ENCODE data around the gene NUBP2. TPM values are rescaled to one million over a fixed set of nuclear protein-coding genes. Genes with fewer than 3 reads are reported as not detected.

The NUBP2 gene
- total RNA-seq, 1 donor, result 56.1 TPM

DNA sequence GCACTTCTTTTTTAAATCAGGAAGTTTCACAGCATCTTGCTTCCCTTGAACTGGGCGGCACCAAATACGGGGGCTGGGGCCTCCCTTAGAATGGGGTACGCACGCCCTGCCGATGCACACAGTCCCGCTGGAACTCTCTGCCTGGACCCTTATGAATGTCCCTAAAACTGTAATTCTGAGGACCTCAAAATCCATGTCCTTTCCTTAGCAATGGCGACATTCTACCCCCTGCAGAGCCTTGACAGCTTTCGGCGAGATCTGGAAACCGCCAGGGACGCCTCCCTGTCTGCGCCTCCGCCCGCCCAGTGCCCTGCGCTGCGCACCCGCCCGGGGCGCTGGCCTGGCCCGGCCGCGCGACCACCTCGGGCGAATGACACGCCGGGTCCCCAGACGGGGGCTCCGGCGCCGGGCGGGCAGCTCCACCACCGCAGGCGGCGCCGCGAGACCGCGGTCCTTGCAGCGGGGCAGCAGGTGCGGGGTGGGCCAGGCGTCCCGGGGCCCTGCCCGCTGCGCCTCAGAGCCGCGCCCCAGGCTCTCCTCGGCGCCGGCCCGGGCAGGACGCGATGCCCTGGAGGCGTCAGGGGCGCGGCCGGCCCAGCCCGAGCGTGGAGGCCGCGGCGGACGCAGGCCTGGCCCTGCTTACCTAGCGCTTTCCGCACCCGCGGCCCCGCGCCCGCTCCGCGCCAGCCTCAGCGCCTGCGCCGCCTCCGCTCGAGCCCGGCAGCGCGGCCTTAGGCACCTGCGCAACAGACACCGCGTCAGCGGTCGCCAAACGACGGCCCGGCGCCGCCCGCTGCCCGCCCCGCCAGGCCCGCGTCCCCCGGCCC, 43.3 kb downstream of the NUBP2 start:
- peaks cover 10% of the 10 kb centered on the region for H3K36me3 ChIP-seq (ENCODE audit: insufficient read depth, low read length)
- peak overlapping the region; percentile 99 for H3K4me3 ChIP-seq (ENCODE audit: insufficient read depth, low read length)

DNA sequence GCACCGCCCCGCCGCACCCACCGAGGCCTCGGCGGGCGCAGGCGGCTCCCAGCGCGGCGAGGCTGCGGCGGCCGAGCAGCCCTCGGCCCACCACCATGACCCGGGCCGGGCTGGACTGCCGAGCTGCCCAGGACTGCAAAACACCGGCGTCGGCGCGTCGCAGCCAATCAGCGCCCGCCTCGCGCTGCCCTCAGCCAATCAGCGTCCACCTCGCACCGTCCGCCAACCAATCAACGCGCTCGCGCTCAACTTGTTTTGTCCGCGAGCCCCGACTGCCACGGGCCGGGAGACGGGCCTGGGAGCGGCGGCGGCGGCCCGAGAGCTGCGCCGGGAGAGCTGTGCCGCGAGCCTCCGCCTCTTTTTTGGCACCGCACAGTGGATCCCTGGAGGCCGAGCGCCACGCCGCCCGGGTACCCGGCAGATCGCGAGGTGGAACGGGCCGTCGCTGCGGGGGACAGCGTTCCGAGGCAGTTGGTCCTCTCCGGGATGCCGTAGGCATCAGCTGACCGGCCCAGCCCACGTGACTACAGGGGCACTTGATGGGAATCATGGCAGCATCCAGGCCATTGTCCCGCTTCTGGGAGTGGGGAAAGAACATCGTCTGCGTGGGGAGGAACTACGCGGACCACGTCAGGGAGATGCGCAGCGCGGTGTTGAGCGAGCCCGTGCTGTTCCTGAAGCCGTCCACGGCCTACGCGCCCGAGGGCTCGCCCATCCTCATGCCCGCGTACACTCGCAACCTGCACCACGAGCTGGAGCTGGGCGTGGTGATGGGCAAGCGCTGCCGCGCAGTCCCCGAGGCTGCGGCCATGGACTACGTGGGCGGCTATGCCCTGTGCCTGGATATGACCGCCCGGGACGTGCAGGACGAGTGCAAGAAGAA, 44.2 kb downstream of the NUBP2 start, which contains the start of the genes FAHD1 and HAGH:
TSS of gene FAHD1 (plus strand) at position 516 of the 883 bp plus-strand sequence. CDS start at position 549, 33 bp downstream.
TSS of gene HAGH (minus strand) at position 135 of the 883 bp plus-strand sequence. CDS start at position 97, 38 bp downstream.
- TF ChIP-seq, protein P1, sequence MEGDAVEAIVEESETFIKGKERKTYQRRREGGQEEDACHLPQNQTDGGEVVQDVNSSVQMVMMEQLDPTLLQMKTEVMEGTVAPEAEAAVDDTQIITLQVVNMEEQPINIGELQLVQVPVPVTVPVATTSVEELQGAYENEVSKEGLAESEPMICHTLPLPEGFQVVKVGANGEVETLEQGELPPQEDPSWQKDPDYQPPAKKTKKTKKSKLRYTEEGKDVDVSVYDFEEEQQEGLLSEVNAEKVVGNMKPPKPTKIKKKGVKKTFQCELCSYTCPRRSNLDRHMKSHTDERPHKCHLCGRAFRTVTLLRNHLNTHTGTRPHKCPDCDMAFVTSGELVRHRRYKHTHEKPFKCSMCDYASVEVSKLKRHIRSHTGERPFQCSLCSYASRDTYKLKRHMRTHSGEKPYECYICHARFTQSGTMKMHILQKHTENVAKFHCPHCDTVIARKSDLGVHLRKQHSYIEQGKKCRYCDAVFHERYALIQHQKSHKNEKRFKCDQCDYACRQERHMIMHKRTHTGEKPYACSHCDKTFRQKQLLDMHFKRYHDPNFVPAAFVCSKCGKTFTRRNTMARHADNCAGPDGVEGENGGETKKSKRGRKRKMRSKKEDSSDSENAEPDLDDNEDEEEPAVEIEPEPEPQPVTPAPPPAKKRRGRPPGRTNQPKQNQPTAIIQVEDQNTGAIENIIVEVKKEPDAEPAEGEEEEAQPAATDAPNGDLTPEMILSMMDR (IDR thresholded peaks at IDR 0.05; ENCODE audit: extremely low read depth, low read depth, low read length), result no peak

More for the DNA sequence above, 43.3 kb downstream of the NUBP2 start:
- peak overlapping the region; percentile 56 for H2AFZ ChIP-seq (ENCODE audit: low read length)
- TF ChIP-seq, protein P1 (IDR thresholded peaks at IDR 0.05; ENCODE audit: extremely low read depth, low read depth, low read length), result no peak
- H3K9me3 ChIP-seq (ENCODE audit: low read depth, low read length), result no peaks in the 10 kb centered on the region
- H3K27me3 ChIP-seq (ENCODE audit: insufficient read depth, low read length), result no peaks in the 10 kb centered on the region
- peaks cover 15% of the 10 kb centered on the region for H4K20me1 ChIP-seq (ENCODE audit: insufficient read depth, low read length)
- H3K79me2 ChIP-seq (ENCODE audit: insufficient read depth, low read length), result peaks cover 63% of the 10 kb centered on the region
- H3K27ac ChIP-seq (ENCODE audit: low read depth, low read length), result no peak overlapping the region
- peak overlapping the region; percentile 93 for H3K4me2 ChIP-seq (ENCODE audit: insufficient read depth, low read length)
- DNase-seq (ENCODE audit: insufficient read length, low spot score, missing footprints), result no peak
- peaks cover 25% of the 10 kb centered on the region for H3K4me1 ChIP-seq (ENCODE audit: insufficient read depth, low read length)

DNA sequence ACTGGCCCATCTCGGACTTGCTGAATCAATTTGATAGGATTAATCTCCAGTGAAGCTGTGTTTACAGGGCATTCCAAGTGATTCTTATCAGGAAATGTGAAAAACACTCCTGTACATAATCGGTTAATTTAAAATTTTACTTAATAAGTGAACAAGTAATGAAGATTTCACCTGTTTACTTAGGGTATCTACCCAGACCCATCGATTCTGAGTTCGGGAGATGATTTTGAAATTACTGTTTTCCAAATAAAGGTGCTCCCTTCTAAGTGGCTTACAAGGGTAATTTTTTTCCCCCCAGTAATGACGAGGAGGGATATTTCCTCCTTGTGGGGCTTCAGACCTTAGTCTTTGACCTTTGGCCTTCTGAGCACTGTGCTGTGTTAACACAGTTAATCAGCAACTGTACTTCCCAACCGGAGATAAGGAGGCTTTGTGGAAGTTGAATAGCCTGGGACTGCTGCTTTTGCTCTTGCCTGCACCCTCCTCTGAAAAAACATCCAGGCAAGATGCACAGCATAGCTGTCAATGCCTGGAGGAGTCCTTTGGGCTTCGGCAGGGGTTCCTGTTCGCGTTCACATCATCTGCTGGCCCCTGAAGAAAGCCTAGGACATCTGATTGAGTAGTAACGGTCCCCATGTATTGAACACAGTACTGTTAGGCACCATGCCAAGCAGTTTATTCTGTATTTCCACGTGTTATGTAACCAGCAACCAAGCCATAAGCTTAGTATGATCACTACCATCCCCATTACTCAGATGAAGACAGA, 46.1 kb downstream of the NUBP2 start:
- TF ChIP-seq, protein P1 (IDR thresholded peaks at IDR 0.05; ENCODE audit: extremely low read depth, low read depth, low read length), result no peak
- no peak overlapping the region for H3K4me3 ChIP-seq (ENCODE audit: insufficient read depth, low read length)
- H3K36me3 ChIP-seq (ENCODE audit: insufficient read depth, low read length), result no peaks in the 10 kb centered on the region
- no peak overlapping the region for H3K27ac ChIP-seq (ENCODE audit: low read depth, low read length)
- peak overlapping the region; percentile 90 for H3K4me2 ChIP-seq (ENCODE audit: insufficient read depth, low read length)
- no peak overlapping the region for H2AFZ ChIP-seq (ENCODE audit: low read length)
- peaks cover 52% of the 10 kb centered on the region for H3K79me2 ChIP-seq (ENCODE audit: insufficient read depth, low read length)
- H3K27me3 ChIP-seq (ENCODE audit: insufficient read depth, low read length), result no peaks in the 10 kb centered on the region
- DNase-seq (ENCODE audit: insufficient read length, low spot score, missing footprints), result no peak
- H4K20me1 ChIP-seq (ENCODE audit: insufficient read depth, low read length), result peaks cover 12% of the 10 kb centered on the region
- no peaks in the 10 kb centered on the region for H3K9me3 ChIP-seq (ENCODE audit: low read depth, low read length)
- peaks cover 25% of the 10 kb centered on the region for H3K4me1 ChIP-seq (ENCODE audit: insufficient read depth, low read length)

More for the DNA sequence above, 44.2 kb downstream of the NUBP2 start, which contains the start of the genes FAHD1 and HAGH:
- Histone ChIP-seq H3K36me3 (ENCODE audit: insufficient read depth, low read length) (peaks cover 10% of the 10 kb centered on the region), H3K27me3 (ENCODE audit: insufficient read depth, low read length) (no peaks in the 10 kb centered on the region), H2AFZ (ENCODE audit: low read length) (peak within 1 kb of the TSS; percentile 100), H3K9me3 (ENCODE audit: low read depth, low read length) (no peaks in the 10 kb centered on the region), H3K4me3 (ENCODE audit: insufficient read depth, low read length) (peak within 1 kb of the TSS; percentile 99), H3K27ac (ENCODE audit: low read depth, low read length) (peak within 1 kb of the TSS; percentile 62), H4K20me1 (ENCODE audit: insufficient read depth, low read length) (peaks cover 18% of the 10 kb centered on the region), H3K4me1 (ENCODE audit: insufficient read depth, low read length) (peaks cover 25% of the 10 kb centered on the region), H3K4me2 (ENCODE audit: insufficient read depth, low read length) (peak within 1 kb of the TSS; percentile 93), H3K79me2 (ENCODE audit: insufficient read depth, low read length) (peaks cover 61% of the 10 kb centered on the region)
- DNase-seq (ENCODE audit: insufficient read length, low spot score, missing footprints), result peak; percentile 100

Data from osteoblast (primary cell).